Hepatic stellate cell (primary cell): ENCODE results near the gene LRP3.
"Not testable (repeated sequence)": the region's sequence is repeated elsewhere in the genome, so short reads cannot be mapped to it uniquely, and the experiment has no call there.

ENCODE experiments used
- DNase-seq: peaks from one replicate; pipeline ENCODE4 v3.0.0; 2011; ENCODE audit warnings: low spot score

LRP3 gene

GRCh38 chr19:33176670-33177416 is 17.3 kb upstream of the LRP3 start:
- DNase-seq = peak; percentile 98

GRCh38 chr19:33177417-33177979 is 16.6 kb upstream of the LRP3 start:
- DNase-seq = peak; percentile 65

- no peak for DNase-seq
Observed at GRCh38 chr19:33186431-33187182, 7.5 kb upstream of the LRP3 start.

GRCh38 chr19:33187183-33187540 is 7.0 kb upstream of the LRP3 start:
- DNase-seq = peak; percentile 2

- DNase-seq = no peak
Observed at GRCh38 chr19:33189453-33189852, 4.7 kb upstream of the LRP3 start.

- DNase-seq = not testable (repeated sequence)
Observed at GRCh38 chr19:33191092-33191491, 3.0 kb upstream of the LRP3 start.

- no peak for DNase-seq
Observed at GRCh38 chr19:33191501-33191900, 2.6 kb upstream of the LRP3 start.

- no peak for DNase-seq
Observed at GRCh38 chr19:33192010-33192409, 2.1 kb upstream of the LRP3 start.

GRCh38 chr19:33193269-33193864 is 763 bp upstream of the LRP3 start:
- DNase-seq = no peak

GRCh38 chr19:33194532-33194885 is 379 bp downstream of the LRP3 start:
- DNase-seq = no peak

GRCh38 chr19:33194886-33195644 is 935 bp downstream of the LRP3 start:
- DNase-seq = peak; percentile 58

GRCh38 chr19:33195645-33196347 is 1.7 kb downstream of the LRP3 start:
- DNase-seq = no peak

GRCh38 chr19:33196446-33197193 is 2.5 kb downstream of the LRP3 start:
- no peak for DNase-seq

- DNase-seq = no peak
Observed at GRCh38 chr19:33197591-33198000, 3.5 kb downstream of the LRP3 start.

GRCh38 chr19:33198169-33198568 is 4.0 kb downstream of the LRP3 start:
- DNase-seq = no peak

GRCh38 chr19:33199441-33200265 is 5.5 kb downstream of the LRP3 start:
- DNase-seq = no peak

- no peak for DNase-seq
Observed at GRCh38 chr19:33201473-33201872, 7.3 kb downstream of the LRP3 start.

- DNase-seq = no peak
Observed at GRCh38 chr19:33201886-33202545, 7.9 kb downstream of the LRP3 start.
